ENCODE data around the gene DDO.
"Not testable (repeated sequence)": the region's sequence is repeated elsewhere in the genome, so short reads cannot be mapped to it uniquely, and the experiment has no call there.

Gene DDO

DNA sequence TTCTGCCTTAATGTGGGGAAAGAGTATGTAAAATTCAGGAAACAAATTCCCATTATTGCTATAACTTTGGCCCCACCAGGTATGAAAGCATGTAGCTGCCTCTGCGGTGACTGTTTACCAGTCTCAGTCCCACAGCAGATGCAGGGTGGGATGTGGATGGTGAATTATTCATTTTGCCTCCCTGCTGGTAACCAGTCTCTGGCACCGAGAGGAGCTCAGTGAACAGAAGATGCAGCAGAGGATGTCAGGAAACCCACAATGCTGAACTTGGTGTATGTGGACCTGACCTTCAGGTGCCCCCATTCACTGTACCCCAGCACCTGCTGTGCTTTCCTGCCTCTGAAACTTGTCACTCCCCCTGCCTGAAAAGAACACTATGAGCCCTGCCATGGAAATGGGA, 48.4 kb downstream of the DDO start:
- DNase-seq = no peak

DNA sequence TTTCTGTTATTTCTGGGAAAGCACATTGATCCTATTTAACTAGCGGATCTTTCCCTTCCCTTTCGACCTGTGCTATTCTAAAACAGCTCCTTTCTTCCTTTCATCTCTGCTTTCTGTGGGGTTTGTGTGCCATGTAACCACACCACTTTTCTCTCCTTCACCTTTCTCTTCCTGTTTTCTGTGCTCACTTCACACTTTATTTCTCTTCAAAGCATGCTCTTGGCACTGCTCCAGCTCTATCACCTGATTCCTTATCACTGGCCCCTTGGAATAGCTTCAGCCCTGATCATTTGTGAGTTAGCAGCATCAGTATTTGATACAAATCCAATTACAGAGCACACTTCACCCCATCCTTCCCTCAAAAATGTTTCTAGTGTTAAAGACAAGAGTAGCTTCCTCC, 49.1 kb downstream of the DDO start:
- peak; percentile 6 for DNase-seq

DNA sequence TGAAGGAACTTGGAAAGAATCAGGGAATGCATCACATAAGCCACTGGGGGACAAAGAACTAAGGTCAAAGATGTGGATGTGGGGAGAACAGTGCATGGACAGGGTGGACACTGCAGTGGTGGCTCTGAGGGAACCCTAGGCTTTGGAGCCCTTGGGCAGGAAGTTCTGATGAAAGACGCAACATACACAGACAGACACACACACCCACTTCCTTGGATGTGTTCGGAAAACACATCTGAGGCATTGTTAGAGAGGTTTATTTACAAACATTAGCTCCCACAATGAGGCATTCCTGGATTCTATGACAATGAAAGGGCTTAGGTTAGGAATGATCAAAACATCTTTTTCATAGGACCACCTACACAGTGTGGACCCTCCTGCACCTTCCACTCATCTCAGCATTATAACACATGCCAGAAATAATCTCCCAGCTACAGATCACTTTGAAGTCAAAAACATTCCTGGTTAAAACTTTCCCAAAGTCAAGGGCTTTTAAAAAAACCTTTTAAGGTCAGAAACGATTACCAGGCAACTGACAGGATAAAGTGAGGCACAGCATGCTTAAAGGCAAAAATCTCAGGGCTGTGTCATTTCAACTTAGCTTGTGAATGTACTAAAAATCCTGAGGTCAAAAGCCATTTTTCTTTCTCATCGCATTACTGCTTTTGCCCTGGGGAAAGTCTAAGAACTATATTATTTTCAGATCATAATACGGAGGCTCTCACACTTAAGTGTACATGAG, 50.8 kb downstream of the DDO start:
- no peak for DNase-seq

DNA sequence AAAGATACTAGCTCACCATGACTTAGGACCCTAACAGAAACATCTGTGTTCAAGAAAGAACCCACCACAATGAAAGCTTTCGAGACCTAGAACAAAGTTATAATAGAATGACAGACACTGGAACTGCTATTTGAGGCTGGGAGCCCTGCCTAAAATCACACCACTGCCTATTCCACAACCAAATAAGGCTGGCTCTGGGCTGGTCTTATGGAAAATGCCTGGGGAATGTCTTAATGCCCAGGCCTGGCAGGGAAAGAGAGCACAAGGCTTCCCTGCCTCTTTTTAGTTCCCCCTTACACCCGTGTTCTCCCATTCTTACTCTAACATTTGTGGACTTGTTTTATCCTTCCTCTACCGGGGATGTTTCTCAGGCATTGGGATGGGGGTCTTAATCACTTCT, 51.6 kb downstream of the DDO start:
- no peak for DNase-seq

DNA sequence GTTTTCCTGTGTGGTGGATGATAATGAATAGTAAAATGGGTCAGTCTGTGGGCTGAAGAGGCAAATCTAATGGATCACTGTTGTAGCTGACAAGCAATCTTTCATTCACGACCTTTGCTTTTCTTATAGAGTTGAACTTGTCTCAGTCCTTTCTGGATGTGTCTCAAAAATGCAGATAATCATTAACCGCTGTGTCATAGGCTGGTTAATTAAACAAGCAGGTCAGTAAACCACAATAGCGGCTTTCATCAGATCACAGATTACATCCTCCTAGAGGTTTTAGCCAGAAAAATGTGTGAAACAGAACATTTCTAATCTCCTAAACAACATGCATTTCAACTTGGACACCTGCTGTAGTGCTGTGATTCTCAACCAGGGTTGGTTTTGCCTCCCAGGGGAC, 54.7 kb downstream of the DDO start:
- peak; percentile 25 for DNase-seq

DNA sequence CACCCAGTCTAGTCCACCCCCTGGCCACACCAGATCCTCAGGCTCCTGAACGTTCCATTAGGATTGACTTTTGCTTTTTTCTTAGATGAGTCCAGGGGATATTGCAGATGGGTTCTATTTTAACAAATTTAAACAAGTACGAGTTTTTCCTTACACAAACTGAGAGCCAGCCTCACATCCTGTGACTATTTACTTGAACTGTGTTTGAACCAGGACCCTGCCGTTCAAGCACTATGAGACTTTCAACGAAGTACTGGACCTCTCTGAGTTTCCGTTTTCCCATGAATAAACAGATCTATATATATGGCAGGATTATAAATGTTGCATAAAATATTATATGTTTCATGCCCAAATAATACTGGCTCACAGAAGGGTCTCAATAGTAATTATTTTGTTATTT, 55.8 kb downstream of the DDO start:
- DNase-seq = no peak

DNA sequence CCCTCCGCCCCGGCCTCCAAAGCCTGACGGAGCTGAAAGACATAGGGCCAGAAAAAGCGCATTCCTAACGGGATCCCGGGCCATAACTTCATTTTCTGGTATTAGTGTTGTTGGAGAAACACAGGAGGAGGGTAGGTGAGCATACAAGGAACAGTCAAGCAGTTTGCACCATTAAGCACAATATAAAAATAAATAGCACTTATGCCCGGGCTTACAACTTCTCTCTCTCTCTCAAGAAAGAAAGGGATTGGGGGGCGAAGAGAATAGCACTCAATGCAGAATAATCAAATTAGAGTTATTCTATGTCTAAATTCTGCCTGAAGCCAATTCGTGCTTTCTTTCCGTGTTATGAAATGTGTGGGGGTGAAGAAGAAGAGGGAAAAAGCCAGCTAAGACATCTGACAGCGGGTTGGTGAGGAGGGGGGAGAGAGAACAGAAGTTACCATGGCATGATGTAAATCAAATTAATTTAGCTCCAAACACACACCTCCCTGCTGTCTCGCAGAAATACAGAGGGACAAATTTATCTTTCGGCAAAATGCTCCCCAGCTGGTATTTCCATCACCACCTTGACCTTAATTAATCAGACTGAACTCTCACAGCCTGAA, 56.7 kb downstream of the DDO start:
- no peak for DNase-seq

DNA sequence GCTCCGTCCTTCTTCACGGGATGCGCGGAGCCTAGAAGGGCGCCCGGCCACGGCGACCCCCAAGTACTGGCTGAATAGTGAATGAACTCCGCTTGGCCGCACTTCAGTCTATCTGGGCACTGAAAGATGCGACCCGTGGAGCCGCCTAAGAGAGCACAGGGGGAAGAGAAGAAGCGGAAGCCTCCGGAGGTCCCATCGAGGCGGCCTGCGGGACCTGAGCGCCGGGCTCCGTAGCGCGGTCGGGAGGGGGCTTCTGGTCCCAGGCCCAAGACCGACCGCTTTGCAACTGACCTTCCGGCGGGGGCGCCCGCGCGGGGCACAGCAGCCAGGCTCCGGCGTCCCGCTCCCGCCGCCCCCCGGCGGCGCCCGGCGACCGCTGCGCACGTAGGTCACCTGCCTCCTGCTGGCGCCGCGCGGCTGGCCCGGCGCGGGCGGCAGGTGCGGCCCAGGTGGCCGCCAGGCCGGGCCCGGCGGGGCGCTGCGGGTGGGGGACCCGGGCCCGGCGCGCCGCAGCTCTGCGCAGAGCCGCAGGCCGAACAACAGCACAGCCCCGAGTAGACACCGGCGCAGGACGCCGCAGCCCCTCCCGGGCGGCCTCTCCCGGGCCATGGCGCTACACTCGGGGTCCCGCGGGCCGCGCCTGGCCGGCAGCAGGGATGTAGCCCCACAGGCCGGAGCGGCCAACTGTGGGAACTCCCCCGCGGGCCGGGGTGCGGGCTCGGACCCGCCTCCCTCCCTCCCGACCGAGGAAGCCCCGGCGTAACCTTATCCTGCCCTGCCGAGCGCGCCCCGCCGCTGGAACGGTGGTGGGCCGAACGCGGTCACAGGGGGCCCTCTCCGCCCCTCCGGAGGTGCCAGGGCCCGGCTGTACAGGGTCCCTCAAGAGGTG, 57.5 kb downstream of the DDO start, which contains the start of gene METTL24:
TSS of gene METTL24 (minus strand) at position 686 of the 889 bp plus-strand sequence. CDS start at position 609, 77 bp downstream.
- DNase-seq = peak; percentile 50

DNA sequence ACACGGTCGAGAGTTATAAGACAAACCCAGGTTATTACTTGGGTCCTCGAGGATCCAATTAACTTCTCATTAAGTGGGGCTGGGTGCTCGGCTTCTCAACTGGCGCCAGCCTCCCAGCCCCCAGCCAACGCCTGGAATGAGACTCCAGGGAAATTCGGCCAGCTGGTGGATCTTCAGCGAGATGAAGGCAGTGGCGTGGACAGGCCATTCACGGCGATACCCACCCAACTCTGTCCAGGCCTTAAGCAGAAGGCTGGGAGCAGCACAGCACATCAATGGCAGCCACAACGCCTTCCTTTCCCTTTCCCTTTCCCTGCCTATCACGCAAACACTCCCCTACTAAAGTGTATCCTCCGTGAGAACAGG, 58.1 kb downstream of the DDO start:
- DNase-seq = no peak

DNA sequence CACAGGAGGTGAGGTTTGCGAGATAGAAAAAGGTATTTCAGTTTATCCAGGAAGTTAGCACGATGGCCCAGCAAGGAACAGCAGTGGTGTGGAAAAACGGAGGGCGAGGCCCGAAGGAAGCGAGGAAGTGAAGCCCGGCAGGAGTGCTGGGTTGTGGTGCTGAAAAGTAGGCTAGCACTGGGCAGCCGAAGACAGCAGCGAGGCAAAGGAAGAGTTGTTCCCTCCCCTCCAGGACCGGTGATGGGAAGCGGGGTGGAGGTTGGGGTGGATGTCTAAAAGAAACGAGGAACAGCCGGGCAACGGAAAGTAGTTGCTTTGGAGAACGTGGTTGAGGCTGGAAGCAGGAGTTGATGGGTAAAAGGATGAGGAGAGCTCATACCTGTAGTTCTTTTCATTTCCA, 58.6 kb downstream of the DDO start:
- no peak for DNase-seq

DNA sequence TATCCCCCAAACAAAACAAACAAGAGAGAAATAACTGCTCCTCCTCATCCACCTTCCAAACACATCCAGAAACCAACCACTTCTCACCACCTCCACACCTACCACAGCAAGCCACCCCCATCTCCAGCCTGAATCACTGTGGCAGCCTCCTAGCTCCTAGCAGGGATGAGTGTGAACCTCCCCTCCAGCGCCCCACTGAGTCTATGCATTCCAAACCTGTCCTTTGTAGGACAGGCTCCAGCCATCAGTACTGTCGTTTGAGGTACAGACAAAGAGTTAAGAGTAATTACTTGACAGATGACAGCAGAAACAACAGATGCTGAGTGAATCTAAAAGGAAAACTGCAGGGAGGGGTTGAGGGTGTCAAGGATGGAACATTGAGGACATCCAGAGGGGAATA, 59.6 kb downstream of the DDO start:
- DNase-seq = no peak

DNA sequence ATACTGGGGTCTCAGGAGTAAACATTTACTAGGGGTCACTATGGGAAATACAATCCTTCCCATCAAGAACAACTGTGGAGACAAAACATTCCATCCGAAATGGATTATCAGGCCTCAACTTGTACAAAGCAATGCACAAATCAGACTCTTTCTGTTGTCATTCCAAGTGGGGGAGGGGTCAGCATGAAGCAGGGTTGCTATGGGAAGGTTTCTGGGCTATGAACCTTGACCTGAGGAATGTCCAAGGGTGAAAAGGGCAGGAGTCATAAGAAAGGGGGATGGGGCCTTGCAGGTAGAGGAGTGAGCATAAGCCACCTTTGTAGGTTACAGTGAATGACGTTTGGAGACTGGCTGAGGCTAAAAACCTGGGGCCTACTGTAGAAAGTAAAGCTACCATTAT, 60.4 kb downstream of the DDO start:
- DNase-seq = no peak

DNA sequence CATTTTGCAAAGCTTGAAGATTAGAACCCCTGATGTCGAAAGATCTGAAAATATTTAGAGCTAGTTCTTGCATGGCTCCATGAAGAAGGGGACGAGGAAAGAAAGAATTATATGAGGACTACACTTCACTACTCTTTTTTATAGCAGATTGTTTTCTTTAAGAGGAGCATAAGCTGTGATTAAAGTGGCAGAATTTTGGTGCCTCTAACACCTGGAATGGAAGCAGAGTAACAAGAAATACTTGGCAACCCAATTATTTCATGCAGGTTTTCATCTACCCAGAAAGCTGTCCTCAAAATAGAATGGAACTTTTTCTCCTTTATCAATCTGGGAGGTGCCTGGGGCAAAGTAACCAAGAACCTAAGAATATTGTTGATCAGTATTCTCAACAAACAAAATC, 61.2 kb downstream of the DDO start:
- no peak for DNase-seq

DNA sequence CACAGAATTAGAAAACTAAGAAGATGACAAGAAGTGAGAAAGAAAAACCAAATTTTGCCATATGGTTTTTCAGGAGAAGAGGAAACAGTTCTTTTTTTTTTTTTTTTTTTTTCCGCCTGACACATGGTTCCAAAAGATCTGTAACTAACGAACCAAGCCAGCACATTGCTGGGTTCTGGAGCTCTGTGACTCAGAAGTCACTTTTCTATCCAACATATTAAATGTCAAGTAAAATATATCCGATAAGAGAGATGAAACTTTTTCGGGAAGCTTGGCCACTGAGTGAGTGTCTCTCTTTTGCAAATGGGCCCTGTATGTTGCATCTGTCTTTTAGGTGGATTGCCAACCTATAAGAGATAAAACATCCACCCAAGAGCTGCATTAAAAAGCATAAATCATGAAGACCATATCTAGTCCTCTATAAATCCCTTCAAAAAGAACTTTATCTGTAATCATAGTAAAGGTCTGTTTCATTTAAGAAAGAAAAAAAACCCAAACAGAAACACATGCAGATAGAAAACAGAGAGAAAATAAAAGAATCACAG, 61.8 kb downstream of the DDO start:
- no peak for DNase-seq

DNA sequence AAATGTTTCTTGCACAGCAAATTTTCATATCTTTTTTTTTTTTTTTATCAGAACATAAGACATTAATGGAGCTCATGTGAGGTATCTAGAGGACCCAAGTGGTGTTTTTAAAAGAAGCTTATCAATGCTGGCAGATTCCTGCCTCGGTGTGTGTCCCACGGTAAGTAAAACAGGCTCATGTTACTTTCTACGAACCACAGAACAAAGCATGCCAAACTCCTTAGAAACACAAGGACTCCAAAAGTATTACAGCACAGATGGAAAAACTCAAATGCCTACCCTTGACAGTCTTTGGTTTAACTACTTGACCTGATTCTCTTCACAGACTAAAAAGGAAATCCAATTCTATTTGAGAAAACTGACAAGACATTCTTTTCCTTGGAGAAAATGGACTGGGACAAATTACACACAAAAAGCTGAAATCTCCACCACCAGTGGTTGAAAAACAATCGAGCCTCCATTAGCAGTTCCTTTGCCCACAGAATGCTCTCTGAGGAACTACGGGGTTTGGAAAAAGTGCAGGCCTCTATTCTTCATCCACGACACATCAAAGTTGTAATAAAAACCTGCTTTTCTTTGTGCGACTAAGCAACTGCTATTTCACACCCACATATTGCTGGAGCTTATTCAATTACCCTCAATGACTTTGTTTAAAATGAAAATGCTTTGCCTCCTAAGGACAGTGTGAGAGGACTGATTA, 62.7 kb downstream of the DDO start:
- DNase-seq = peak; percentile 60

DNA sequence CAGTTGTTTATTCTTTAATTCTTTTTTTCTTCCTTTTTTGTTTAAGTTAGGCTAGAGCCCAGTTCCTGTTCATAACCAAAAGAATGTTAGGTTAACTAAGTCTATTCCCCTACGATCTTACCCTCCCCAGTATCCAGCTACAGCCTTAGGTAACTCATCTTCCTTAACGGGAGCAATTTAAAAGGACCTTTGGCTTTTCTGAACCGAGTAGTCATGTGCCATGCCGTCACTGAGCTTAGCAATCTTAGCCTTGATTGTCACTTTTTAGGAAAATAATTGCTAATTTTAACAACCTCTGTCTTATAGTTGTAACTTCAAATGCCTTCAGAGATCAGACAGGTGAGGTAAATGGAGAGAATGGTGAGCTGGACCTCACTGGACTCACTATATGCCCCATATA, 63.4 kb downstream of the DDO start:
- DNase-seq = no peak

DNA sequence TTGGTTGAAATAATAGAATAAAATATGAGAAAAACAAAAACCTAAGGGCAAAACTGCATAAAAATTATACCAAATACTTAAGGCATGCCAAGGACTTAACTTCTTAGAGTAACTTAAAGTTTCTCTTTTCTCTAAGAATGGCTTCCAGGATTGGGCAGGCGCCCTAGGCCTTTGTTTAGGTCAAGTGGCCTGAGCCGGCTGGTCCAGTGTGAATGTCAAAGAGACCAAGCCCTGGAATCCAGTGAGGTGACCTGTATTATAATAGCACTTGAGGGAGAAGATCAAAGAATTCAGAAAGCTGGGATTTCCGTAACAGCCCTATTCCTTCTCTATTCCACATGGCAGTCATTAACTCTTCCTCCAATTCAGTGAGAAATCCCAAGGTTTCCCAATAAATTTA, 63.8 kb downstream of the DDO start:
- DNase-seq = no peak

DNA sequence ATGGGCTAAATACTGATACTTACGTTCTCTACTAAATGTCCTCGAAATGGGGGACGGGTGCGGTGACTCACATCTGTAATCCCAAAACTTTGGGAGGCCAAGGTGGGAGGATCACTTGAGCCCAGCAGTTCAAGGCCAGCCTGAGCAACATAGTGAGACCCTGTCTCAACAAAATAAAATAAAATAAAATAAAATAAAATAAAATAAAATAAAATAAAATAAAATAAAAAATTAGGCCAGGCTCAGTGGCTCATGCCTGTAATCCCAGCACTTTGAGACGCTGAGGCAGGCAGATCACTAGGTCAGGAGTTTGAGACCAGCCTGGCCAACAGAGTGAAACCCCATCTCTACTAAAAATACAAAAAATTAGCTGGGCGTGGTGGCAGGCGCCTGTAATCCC, 64.8 kb downstream of the DDO start:
- DNase-seq = not testable (repeated sequence)

DNA sequence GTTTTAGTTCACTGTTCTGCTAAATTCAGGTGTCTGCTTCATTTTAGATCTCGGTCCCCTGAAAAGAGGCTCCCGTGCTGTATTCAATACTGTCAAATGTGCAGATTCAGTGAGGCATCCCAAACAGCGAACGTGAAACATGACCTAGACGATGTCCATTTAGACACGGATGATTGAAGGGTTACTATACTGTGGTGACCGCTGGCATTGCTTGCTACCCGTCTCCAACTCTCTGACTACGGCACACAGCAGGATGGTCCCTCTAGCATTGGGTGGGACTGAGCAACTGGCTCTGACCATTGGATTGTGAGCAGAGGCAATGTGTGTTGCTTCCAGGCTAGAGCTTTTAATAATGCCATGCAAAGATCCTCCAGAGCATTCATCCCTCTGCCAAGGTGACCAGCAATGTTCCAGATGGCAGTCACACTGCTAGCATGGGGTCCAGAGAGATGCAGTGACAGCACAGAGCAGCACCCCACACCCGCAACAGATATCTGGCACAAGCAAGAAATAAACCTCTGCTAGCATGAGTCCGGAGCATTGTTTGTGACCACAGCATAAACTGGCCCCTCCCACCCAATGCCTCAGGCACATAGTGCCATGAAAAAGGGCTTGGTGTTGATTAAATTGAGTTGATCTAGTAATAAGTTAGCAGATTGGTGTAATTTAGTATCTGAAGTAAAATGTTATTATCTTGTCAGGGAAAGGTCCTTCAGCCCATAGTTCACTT, 66.2 kb downstream of the DDO start:
- no peak for DNase-seq

DNA sequence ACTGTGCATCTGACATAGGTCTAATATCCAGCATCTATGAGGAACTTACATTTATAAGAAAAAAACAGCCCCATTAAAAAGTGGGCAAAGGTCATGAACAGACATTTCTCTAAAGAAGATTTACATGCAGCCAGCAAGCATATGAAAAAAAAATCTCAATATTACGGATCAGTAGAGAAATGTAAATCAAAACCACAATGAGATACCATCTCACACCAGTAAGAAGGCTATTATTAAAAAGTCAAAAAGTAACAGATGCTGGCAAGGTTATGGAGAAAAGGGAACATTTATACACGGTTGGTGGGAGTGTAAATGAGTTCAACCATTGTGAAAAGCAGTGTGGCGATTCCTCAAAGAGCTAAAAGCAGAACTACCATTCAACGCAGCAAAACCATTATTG, 70.3 kb downstream of the DDO start:
- DNase-seq = no peak

DNA sequence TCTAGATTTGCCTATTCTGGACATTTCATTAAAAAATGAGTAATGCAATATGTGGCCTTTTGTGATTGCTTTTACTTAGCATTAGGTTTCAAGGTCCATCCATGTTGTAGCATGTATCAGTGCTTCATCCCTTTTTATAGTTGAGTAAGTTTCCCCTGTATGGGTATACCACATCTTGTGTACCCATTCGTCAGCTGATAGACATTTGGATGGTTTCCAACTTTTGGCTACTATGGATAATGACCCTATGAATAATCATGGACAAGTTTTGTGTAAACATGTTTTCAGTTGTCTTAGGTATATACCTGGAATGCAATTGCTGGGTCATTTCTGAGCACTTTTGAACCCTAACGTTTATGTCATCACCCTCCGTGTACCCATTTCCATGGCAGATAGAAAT, 72.6 kb downstream of the DDO start:
- DNase-seq = no peak
